GM23248 (cell line): Measurements from ENCODE around the gene SND1. TPM values are rescaled to one million over a fixed set of nuclear protein-coding genes. Genes with fewer than 3 reads are reported as not detected.

Experiments
- DNase-seq: peaks from one replicate; pipeline ENCODE4 v3.0.0-alpha.2; 2015
- H2AFZ ChIP-seq: fragments of 200-600 bp; sonication (generic); 2 replicates; pipeline ENCODE4 v1.6.1; 2016; ENCODE audit warnings: antibody characterized with exemption
- H3F3A ChIP-seq: fragments of 200-600 bp; sonication (generic); 2 replicates; pipeline ENCODE4 v1.6.1; 2016; ENCODE audit warnings: mild to moderate bottlenecking, antibody characterized with exemption, mixed run types; ENCODE audit not compliant: insufficient read depth
- H3K27ac ChIP-seq: fragments of 200-600 bp; sonication (generic); 2 replicates; pipeline ENCODE4 v1.5.1; 2016; ENCODE audit warnings: mild to moderate bottlenecking
- H3K27me3 ChIP-seq: fragments of 200-600 bp; sonication (generic); replicated peaks from 2 replicates; pipeline ENCODE4 v1.6.1; 2016; ENCODE audit warnings: mild to moderate bottlenecking; ENCODE audit not compliant: insufficient read depth
- H3K36me3 ChIP-seq: fragments of 200-600 bp; sonication (generic); 2 replicates; pipeline ENCODE4 v1.6.1; 2016; ENCODE audit warnings: low read depth, mild to moderate bottlenecking
- H3K4me1 ChIP-seq: fragments of 200-600 bp; sonication (generic); 2 replicates; pipeline ENCODE4 v1.6.1; 2016; ENCODE audit warnings: mild to moderate bottlenecking; ENCODE audit not compliant: insufficient read depth
- H3K4me2 ChIP-seq: fragments of 200-600 bp; sonication (generic); one replicate; pipeline ENCODE4 v1.6.1; 2016; ENCODE audit warnings: mild to moderate bottlenecking; ENCODE audit not compliant: unreplicated experiment
- H3K4me3 ChIP-seq: fragments of 200-600 bp; sonication (generic); 2 replicates; pipeline ENCODE4 v1.5.1; 2016; ENCODE audit warnings: mild to moderate bottlenecking
- H3K79me2 ChIP-seq: fragments of 200-600 bp; sonication (generic); 2 replicates; pipeline ENCODE4 v1.6.1; 2016; ENCODE audit warnings: mild to moderate bottlenecking; ENCODE audit not compliant: insufficient read depth
- H3K9ac ChIP-seq: fragments of 200-600 bp; sonication (generic); 2 replicates; pipeline ENCODE4 v1.6.1; 2016; ENCODE audit warnings: mild to moderate bottlenecking
- H3K9me2 ChIP-seq: fragments of 200-600 bp; sonication (generic); 2 replicates; pipeline ENCODE4 v1.6.1; 2016; ENCODE audit warnings: mixed run types, mild to moderate bottlenecking, moderate library complexity; ENCODE audit not compliant: insufficient read depth
- H3K9me3 ChIP-seq: fragments of 200-600 bp; sonication (generic); one replicate; pipeline ENCODE4 v1.6.1; 2017; ENCODE audit warnings: low read depth
- H4K20me1 ChIP-seq: fragments of 200-600 bp; sonication (generic); 2 replicates; pipeline ENCODE4 v1.6.0; 2016; ENCODE audit not compliant: insufficient read depth
- EZH2 ChIP-seq: fragments of 200-600 bp; sonication (generic); IDR thresholded peaks from 2 replicates; pipeline ENCODE4 v1.6.1; 2018; ENCODE audit warnings: antibody characterized with exemption, mild to moderate bottlenecking; ENCODE audit not compliant: insufficient read depth, poor library complexity, severe bottlenecking
- EZH2phosphoT487 ChIP-seq: fragments of 200-600 bp; sonication (generic); IDR thresholded peaks from 2 replicates; pipeline ENCODE4 v1.6.1; 2018; ENCODE audit warnings: antibody characterized with exemption, moderate library complexity, mild to moderate bottlenecking, low read depth; ENCODE audit not compliant: insufficient read depth
- WGBS, 2 experiments: methylation state at CpG; one replicate each; pipeline ENCODE4 v1.1.6; 2015 to 2017; ENCODE audit warnings: low lambda C conversion rate in 2 of 2, low coverage in 1 of 2; ENCODE audit errors: missing lambda C conversion rate in 2 of 2; 5-methylcytosine and 5-hydroxymethylcytosine counted together
- in situ Hi-C: fragments of 300-500 bp; cut with MboI; formaldehyde crosslinking; loops from 2 replicates; pipeline ENCODE4 v1.15.0; 2020
- polyA plus RNA-seq: library from polyadenylated mRNA; unstranded; fragments of >200 nt; fragmentation: Nextera tagmentation; extraction: Ambion mirVana; gene quantifications from 2 replicates; pipeline ENCODE4 v1.2.1, GENCODE V29; 2016
- total RNA-seq: library from RNA; depleted of rRNA; stranded (reverse); fragments of >200 nt; shearing (Covaris generic); gene quantifications from 2 replicates; pipeline ENCODE4 v1.2.3, GENCODE V29; 2014

SND1 gene
- total and polyA plus RNA-seq, 2 experiments from 2014 or later: 128 to 184 TPM

DNA sequence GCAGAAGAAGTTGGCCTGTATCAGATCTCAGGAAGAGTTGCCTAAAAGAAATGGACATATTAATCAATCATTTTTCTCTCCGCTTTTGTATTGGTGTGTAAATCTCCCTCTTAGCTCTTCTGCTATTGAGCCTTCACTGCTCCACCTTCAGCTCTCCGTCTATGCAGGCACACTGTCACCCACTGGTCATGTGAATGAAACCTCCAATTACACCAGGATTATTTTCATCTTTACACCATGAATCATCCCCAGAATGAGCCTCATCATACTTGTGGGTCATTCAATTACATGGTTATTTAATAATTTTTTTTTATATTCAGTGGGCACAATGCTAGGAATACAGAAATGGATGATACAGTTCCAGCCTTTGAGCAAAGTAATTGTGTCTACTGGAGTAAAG, 286.6 kb downstream of the SND1 start:
- Histone ChIP-seq H3F3A (peaks cover 8% of the 10 kb centered on the region; the same call in 1 of the 2 replicates), H3K4me3 (no peak overlapping the region), H3K9ac (no peak overlapping the region), H3K9me3 (no peaks in the 10 kb centered on the region), H3K27ac (peak overlapping the region; percentile 39), H3K9me2 (no peaks in the 10 kb centered on the region), H2AFZ (no peak overlapping the region), H3K4me1 (peaks cover 16% of the 10 kb centered on the region), H3K27me3 (no peaks in the 10 kb centered on the region), H3K36me3 (no peaks in the 10 kb centered on the region), H3K79me2 (peaks cover 52% of the 10 kb centered on the region), H4K20me1 (no peaks in the 10 kb centered on the region), H3K4me2 (peak overlapping the region; percentile 42)
- DNase-seq: peak; percentile 93
- TF ChIP-seq EZH2 (no peak), EZH2phosphoT487 (no peak)
- in situ Hi-C loops: no loop called here
- WGBS, 2 experiments: 31 to 34% methylated on average over 2 of the region's 2 CpGs

DNA sequence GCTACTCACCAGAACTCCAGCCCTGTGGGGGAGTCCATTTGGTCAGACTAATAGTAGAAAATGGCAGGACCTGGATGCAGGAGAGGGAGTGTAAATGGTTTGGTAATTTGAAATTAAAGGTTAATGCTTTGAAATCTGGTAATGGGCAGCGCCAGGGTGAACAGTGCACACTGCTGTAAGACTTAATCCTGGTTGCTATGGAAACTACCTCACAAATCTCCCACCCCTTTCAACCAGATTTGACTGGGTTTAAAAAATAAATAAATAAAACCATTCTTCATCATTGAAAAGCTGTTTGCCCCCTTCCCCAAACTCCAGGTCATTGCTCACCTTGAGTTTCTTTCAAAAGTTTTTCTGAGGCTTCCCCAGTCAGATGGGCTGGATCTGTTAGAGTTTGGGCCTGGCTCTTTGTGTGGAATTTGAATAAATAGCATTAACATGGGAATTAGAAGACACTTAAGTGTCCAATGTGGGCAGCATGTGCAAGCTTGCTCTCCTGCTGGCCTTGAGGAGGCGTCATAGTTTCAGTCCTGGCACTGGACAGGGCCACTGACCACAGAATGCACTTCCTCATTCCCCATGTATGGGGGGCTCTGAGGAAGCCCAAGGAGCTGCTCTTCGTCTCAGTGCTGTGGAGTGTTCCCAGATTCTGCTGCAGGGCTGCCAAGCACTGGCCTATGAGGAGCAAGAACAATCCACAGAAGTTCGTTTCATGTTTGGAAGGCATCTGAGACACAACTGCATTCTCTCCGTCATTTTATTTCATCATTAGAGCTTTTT, 288.6 kb downstream of the SND1 start:
- in situ Hi-C loops: no loop called here
- H3K27ac ChIP-seq: no peak overlapping the region
- H3K9me2 ChIP-seq: no peaks in the 10 kb centered on the region
- H3F3A ChIP-seq: peaks cover 8% of the 10 kb centered on the region; the same call in 1 of the 2 replicates
- H3K9me3 ChIP-seq: no peaks in the 10 kb centered on the region
- H3K4me1 ChIP-seq: peaks cover 16% of the 10 kb centered on the region
- H4K20me1 ChIP-seq: no peaks in the 10 kb centered on the region
- no peaks in the 10 kb centered on the region for H3K36me3 ChIP-seq
- H3K27me3 ChIP-seq: no peaks in the 10 kb centered on the region
- no peak overlapping the region for H2AFZ ChIP-seq
- no peak overlapping the region for H3K4me3 ChIP-seq
- 61 to 64% methylated on average over 5 of the region's 5 CpGs for WGBS, 2 experiments
- H3K4me2 ChIP-seq: no peak overlapping the region
- H3K79me2 ChIP-seq: peaks cover 54% of the 10 kb centered on the region
- H3K9ac ChIP-seq: no peak overlapping the region
- DNase-seq: peak; percentile 33
- TF ChIP-seq EZH2phosphoT487 (no peak), EZH2 (no peak)

DNA sequence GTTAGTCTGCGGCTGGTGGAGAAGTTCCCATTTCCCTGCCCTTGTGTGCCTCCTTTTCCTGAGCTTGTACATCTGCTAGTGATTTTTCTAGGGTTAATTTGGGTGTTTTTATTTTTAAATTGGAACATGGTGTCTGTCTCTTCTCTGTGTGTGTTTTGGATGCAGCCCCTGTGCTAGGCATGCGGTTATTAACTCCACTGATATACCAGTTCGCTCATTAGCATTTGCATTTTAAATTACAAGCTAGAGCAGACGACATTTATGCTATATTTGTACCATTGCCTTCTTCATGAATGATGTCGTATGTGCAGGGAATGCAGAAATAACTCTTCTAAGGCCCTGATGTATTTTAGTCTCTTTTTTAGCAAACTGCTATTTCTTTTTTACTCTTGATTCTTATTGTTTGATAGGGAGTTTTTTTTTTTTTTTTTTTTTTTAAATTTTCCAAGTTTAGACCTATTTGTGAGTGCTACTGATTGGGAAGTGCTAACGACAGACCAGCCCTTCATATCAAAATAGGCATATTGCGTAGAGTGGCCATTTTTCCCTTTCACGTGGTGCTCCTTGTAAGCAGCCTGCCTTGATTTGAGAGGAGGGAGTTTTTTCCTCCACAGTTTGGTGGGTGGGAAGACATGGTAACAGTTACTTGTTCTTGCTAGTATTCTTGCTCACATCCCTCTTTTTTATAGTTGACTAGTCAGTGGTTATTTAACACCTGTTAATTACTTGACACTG, 289.6 kb downstream of the SND1 start:
- H3K27ac ChIP-seq: no peak overlapping the region
- H3K36me3 ChIP-seq: no peaks in the 10 kb centered on the region
- H3K9me3 ChIP-seq: no peaks in the 10 kb centered on the region
- H3K27me3 ChIP-seq: no peaks in the 10 kb centered on the region
- no peaks in the 10 kb centered on the region for H3K9me2 ChIP-seq
- H3K79me2 ChIP-seq: peaks cover 57% of the 10 kb centered on the region
- no peak overlapping the region for H3K4me3 ChIP-seq
- in situ Hi-C loops: no loop called here
- H3K9ac ChIP-seq: no peak overlapping the region
- peaks cover 8% of the 10 kb centered on the region; the same call in 1 of the 2 replicates for H3F3A ChIP-seq
- no peak for DNase-seq
- no peaks in the 10 kb centered on the region for H4K20me1 ChIP-seq
- 78 to 83% methylated on average over 8 of the region's 8 CpGs for WGBS, 2 experiments
- TF ChIP-seq EZH2phosphoT487 (no peak), EZH2 (no peak)
- H2AFZ ChIP-seq: no peak overlapping the region
- H3K4me2 ChIP-seq: no peak overlapping the region
- peaks cover 24% of the 10 kb centered on the region for H3K4me1 ChIP-seq

DNA sequence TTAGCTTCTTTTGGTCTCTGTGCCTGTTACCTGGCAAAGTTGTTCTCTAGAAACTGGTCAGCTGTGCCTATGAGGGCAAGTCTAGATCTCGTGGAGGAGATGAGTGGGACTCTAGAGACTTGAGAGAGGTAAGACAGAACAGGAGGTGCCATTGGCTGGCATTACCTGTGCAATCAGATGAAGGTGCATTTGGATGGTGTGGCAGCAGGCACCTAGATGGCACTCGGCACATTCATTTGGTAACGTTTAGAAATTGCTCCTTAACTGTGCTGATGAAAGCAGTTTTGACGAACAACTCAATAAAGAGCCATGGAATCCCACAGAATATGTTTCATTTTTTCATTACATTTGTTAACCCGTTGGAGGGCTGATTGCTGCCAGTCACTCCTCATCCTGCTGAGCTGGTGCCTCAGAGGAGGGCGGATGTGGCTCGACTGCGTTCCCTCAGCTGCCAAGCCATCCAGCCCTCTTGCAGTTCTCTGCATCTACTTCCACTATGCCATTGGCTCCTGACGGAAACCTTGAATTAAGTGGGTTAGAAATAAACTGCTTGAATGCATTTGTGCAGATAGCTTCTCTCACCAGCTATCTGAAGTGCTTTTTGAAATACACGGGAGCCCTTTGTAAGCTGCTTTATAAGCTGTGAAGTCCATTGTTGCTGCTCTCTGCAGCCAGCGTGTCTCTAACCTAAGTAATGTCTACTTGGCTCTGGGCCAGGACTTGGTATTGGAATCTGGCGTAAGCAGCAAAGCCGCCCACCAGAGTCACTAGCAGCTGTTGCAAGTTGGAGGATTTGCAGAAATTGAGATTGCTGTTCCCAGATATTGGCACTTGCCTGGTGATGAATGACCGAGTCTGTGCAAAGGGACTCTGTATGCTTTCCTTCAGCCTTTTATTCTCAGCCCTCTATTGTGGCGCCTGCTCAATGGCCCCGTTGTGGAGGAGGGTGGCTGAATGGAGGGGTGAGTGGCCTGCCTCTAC, 291.8 kb downstream of the SND1 start:
- H3K4me1 ChIP-seq: peaks cover 22% of the 10 kb centered on the region
- no peaks in the 10 kb centered on the region for H3K27me3 ChIP-seq
- H2AFZ ChIP-seq: no peak overlapping the region
- WGBS, 2 experiments: 55 to 66% methylated on average over 16 of the region's 16 CpGs
- no peak overlapping the region for H3K9ac ChIP-seq
- TF ChIP-seq EZH2: no peak
- TF ChIP-seq EZH2phosphoT487: no peak
- H3K36me3 ChIP-seq: no peaks in the 10 kb centered on the region
- H3K27ac ChIP-seq: no peak overlapping the region
- no peaks in the 10 kb centered on the region for H3K9me3 ChIP-seq
- no peaks in the 10 kb centered on the region for H4K20me1 ChIP-seq
- 0 out of 2 replicates have a peak, but pooled peaks cover 5% of the 10 kb centered on the region for H3F3A ChIP-seq
- no peak overlapping the region for H3K4me3 ChIP-seq
- H3K9me2 ChIP-seq: no peaks in the 10 kb centered on the region
- no peak overlapping the region for H3K4me2 ChIP-seq
- H3K79me2 ChIP-seq: peaks cover 59% of the 10 kb centered on the region
- peak; percentile 47 for DNase-seq
- in situ Hi-C loops: no loop called here
